ENCODE results near the gene TSPAN16. TPM values are rescaled to one million over a fixed set of nuclear protein-coding genes. Genes with fewer than 3 reads are reported as not detected.

TSPAN16 gene
- total and polyA plus RNA-seq, 3 donors from 2014 or later, result 42.5 to 180 (median 137) TPM

GRCh38 chr19:11321191-11322126 is 25.5 kb downstream of the TSPAN16 start:
- H3K27ac ChIP-seq, result no peak overlapping the region
- intact Hi-C loops (cut with DNase I; ENCODE audit: low total_unique reads), result no loop called here
- H3K4me3 ChIP-seq, result no peak overlapping the region
- DNase-seq, result no peak
- H3K4me1 ChIP-seq, result peaks cover 7% of the 10 kb centered on the region
- H3K36me3 ChIP-seq (ENCODE audit: low read depth, missing control alignments), result no peaks in the 10 kb centered on the region
- no peak for TF ChIP-seq CTCF (IDR thresholded peaks at IDR 0.05)
- no peak for TF ChIP-seq POLR2A (IDR thresholded peaks at IDR 0.05)
- H3K9me3 ChIP-seq, result no peaks in the 10 kb centered on the region
- H3K27me3 ChIP-seq, result no peaks in the 10 kb centered on the region
- WGBS, 2 donors, result 79 to 83% methylated on average over 14 of the region's 14 CpGs

DNA sequence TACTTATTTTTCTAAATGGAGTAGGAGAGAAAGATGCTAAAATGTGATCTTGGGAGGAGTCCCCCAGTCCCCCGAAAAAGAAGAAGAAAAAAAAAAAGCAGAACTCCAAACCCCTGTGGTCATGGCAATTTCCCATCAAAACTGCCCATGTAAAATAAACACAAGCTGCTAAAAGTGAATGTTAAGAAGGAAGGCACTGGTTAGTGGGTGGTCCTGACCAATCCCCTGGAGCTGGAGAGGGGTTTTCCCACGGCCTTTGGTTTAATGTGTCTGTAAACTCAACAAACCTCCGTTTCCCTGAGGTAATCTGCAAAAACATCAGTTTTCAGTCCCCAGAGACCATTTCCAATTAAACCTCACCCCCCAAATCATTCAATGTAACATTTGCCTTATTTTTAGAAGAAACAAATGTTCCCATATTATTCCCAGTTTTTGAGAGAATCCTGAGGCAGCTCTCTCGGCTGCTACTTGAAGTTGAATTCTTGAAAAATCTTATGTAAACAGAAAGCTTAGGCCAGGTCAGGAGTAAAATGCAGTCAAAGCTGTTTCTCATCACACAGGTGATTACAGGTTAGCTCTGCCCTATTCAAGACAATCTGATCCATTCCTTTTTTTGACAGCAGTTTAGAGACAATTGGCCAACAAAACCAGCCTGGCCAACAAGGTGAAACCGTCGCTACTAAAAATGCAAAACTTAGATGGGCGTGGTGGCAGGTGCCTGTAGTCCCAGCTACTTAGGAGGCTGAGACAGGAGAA is 26.5 kb downstream of the TSPAN16 start:
- no peak overlapping the region for H3K27ac ChIP-seq
- intact Hi-C loops (cut with DNase I; ENCODE audit: low total_unique reads), result no loop called here
- H3K4me3 ChIP-seq, result no peak overlapping the region
- H3K4me1 ChIP-seq, result peaks cover 7% of the 10 kb centered on the region
- H3K9me3 ChIP-seq, result no peaks in the 10 kb centered on the region
- TF ChIP-seq POLR2A (IDR thresholded peaks at IDR 0.05), result no peak
- TF ChIP-seq CTCF (IDR thresholded peaks at IDR 0.05), result no peak
- H3K27me3 ChIP-seq, result no peaks in the 10 kb centered on the region
- WGBS, 2 donors, result 62 to 63% methylated on average over 7 of the region's 7 CpGs
- H3K36me3 ChIP-seq (ENCODE audit: low read depth, missing control alignments), result no peaks in the 10 kb centered on the region
- no peak for DNase-seq

GRCh38 chr19:11323601-11324078 is 27.7 kb downstream of the TSPAN16 start:
- Histone ChIP-seq H3K4me1 (peaks cover 7% of the 10 kb centered on the region), H3K9me3 (no peaks in the 10 kb centered on the region), H3K27ac (peak overlapping the region in 1 of 2 donors; percentile 52), H3K4me3 (no peak overlapping the region), H3K36me3 (ENCODE audit: low read depth, missing control alignments) (no peaks in the 10 kb centered on the region), H3K27me3 (no peaks in the 10 kb centered on the region)
- WGBS, 2 donors, result 82% methylated on average over 5 of the region's 5 CpGs
- no peak for DNase-seq
- TF ChIP-seq POLR2A (IDR thresholded peaks at IDR 0.05) (no peak), CTCF (IDR thresholded peaks at IDR 0.05) (no peak)
- intact Hi-C loops (cut with DNase I; ENCODE audit: low total_unique reads), result no loop called here

- WGBS, 2 donors, result 40 to 49% methylated on average over 10 of the region's 10 CpGs
- Histone ChIP-seq H3K27ac (peak overlapping the region in 1 of 2 donors; percentile 52), H3K4me3 (no peak overlapping the region), H3K27me3 (no peaks in the 10 kb centered on the region), H3K36me3 (ENCODE audit: low read depth, missing control alignments) (no peaks in the 10 kb centered on the region), H3K9me3 (no peaks in the 10 kb centered on the region), H3K4me1 (peaks cover 7% of the 10 kb centered on the region)
- intact Hi-C loops (cut with DNase I; ENCODE audit: low total_unique reads), result no loop called here
- TF ChIP-seq CTCF (IDR thresholded peaks at IDR 0.05) (no peak), POLR2A (IDR thresholded peaks at IDR 0.05) (no peak)
- peak; percentile 59 for DNase-seq
Observed at GRCh38 chr19:11324079-11324661, 28.2 kb downstream of the TSPAN16 start.

All from testis (tissue), 3 donors.